ENCODE results near the gene ANAPC4.

Gene ANAPC4

DNA sequence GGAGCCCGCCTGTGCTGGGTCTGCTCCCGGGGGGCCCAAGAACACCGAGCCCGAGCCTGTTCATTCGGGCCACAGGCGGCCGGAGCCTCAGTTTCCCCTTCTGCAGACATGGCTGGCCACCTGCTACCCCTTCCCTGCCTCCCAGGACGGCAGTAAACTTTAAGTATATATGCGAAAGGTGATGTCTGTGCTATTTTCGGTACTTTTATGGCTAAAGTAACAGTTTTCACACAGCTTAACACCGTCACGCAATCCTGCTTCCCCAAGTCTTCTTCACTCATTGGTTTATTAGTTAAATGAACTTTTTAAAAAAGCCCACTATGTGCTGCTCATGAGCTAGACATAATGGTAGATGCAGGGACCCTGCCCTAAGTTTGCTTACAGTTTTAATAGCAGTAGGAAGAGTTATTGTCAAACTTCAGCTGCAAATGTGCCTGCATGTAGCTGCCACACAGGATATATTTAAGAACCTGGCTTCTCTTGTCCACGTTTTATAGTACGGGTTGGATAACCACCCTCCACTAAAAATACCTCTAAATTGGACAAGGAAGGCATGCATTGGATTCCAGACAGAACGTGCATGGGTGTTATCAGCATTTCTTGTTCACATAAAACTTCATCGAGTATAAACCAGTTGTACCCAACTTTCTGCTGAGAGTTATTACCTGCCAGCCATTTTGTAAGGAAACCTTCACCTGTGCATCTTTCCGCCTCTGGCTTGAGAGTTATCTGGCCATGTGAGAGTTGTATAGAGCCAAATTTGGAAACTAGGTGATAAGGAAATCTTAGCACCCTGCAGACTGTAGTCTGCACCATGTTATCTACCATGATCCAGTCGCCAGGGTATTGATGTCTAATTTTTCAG, 741 bp downstream of the ANAPC4 start:
- DNase-seq (ENCODE audit: extremely low read depth in 1 of 2, low read depth in 1 of 2) = no peak

DNA sequence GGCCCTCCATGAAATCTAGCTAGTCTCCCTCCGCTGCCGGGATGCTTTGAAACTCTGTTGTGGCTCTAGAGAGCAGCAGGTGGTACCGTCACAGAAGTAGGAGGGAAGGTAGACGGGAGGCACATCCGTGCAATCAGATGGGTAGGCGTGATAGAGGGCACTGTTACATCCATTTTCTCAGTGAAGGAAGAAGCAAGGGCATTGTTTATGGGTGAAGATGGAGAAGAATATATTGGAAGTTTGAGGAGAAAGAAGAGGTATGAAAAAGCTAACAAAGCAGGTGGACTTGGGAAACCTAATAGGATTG, 1.3 kb downstream of the ANAPC4 start:
- DNase-seq (ENCODE audit: extremely low read depth in 1 of 2, low read depth in 1 of 2) = no peak

DNA sequence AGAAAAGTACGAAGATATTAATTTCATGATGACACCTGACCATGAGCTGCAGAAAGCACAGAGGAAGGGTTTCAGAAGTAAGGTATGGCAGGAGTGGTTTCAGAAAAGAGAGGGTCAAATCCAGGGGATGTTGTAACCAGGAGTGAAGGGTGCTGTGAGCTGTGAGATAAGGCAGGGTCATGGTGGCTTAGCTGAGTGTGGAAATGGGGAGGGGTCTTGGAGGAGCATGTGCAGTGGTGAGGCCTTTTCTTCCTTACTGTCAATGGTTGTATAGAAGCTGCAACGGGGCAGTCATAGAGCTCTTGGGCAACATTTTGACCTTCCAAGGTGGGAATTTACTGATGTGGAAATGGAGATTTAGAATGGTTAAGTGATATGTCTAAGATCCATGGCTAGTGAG, 2.5 kb downstream of the ANAPC4 start:
- DNase-seq (ENCODE audit: extremely low read depth in 1 of 2, low read depth in 1 of 2) = no peak

DNA sequence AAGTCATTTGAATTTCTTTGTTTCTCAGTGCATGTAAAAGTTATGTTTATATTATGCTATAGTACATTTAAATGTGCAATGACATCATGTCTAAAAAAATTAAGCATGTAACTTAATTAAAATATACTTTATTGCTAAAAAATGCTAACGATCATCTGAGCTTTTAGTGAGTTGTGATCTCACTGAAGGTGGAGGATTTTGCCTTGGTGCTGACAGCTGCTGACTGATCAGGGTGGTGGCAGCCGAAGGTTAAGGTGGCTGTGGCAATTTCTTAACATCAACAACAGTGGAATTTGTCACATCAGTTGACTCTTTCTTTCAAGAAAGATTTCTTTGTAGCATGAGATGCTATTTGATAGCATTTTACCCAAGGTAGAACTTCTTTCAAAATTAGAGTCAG, 6.6 kb downstream of the ANAPC4 start:
- DNase-seq (ENCODE audit: extremely low read depth in 1 of 2, low read depth in 1 of 2) = no peak

DNA sequence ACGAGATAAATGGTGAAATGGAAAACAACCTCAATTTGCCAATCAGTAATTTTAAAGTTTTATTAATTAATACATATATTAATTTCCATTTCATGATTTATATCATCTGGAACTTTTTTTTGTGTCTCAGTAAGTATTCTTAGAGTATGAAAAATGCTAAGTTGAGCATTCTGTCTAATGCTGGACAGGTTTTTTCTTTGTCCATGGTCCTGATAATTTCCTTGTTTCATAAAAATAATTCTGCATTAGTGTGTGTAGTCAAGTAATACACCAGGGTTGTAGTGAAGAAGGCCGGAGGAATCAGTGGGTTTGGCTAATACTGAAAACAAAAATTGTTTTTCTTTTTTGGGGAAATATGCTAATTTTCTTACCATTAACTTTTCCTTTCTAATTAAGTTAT, 9.9 kb downstream of the ANAPC4 start:
- no peak for DNase-seq (ENCODE audit: extremely low read depth in 1 of 2, low read depth in 1 of 2)

DNA sequence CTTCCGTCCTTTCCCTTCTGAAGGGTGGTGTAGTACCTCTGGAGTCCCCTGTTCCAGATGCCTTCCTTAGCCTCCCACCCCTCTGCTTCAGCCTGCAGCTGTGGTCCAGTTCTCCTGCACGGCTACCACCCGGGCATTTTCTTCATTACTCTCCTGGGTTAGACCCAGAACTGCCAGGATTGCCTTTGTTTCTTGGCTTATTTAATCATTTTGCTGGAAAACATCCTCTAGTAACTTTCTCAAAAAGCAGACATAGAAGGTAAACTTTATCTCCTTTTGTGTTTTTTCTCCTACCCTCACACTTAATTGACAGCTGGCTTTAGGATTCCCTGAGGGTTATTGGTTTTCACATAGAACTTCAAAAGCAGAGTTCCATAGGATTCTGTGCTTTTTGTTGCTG, 20.2 kb downstream of the ANAPC4 start:
- no peak for DNase-seq (ENCODE audit: extremely low read depth in 1 of 2, low read depth in 1 of 2)

DNA sequence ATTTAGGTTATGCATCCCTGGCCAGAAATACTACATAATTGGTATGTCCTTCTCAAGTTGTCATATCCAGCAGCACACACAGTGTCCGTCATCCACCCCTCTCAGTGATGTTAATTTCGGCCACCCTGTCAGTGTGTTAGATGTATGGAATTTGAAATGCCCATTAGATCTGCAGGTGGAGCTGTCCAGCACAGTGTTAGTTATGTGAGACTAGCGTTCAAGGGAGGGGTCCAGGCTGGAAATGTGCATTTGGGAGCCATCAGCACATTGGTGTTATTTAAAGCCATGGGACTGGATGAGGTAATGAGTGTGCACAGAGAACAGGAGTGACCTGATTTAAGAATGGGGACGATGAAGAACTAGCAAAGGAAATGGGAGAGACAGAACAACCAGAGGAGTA, 22.4 kb downstream of the ANAPC4 start:
- DNase-seq (ENCODE audit: extremely low read depth in 1 of 2, low read depth in 1 of 2) = no peak

DNA sequence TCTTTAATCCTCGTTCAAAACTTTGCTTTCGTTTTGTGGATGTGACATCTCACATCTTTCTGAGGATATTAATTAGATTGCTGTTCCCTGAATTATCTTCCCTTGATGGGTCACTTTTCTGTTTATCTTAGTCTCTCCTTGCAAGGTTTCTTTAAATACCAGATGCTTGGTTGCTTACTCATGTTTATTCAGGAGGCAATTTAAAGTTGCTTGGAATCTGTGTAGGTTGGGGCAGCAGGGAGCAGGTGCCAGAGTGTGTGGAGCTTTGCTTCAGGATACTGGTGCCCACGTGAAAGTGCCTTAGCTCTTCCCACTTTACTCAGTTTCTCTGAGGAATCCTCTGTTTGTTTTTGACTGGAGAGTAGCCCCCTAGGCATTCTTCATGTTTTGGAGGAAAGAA, 24.0 kb downstream of the ANAPC4 start:
- DNase-seq (ENCODE audit: extremely low read depth in 1 of 2, low read depth in 1 of 2) = no peak

DNA sequence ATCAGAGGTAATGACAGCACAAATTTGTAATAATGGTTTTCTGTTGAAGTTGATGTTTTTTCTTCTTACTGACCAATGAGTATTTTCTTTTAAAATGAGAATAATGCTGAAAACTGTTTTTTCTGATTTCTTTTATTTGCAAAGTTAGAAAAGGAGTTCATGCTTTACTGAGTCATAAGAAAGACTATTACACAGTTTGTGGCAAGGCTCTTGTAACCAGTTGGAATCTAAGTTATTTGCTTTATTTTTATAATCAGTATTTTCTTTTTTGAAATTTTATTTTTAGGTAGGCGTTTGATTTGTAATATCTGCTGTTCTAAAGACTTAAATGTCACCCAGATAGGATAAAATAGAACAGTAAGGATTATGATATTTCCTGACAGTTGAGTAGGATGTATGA, 25.5 kb downstream of the ANAPC4 start:
- no peak for DNase-seq (ENCODE audit: extremely low read depth in 1 of 2, low read depth in 1 of 2)

DNA sequence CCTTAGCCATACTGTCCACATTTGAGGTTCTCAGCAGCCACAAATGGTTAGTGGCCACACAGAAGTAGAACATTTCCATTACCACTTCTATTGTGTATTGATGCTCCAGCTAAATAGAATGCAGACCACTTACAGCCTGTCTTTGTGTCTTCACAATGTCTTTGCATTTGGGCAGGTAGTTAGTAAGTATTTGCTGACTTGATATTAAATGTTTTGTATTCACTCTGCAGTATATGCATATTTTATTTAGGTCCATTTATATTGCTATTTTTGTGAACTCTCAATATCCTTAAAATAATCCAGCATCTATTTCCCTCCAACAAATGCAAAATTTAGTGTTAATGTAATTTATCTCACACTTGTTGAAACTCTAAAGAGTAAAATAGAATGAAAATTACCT, 26.6 kb downstream of the ANAPC4 start:
- DNase-seq (ENCODE audit: extremely low read depth in 1 of 2, low read depth in 1 of 2) = no peak

DNA sequence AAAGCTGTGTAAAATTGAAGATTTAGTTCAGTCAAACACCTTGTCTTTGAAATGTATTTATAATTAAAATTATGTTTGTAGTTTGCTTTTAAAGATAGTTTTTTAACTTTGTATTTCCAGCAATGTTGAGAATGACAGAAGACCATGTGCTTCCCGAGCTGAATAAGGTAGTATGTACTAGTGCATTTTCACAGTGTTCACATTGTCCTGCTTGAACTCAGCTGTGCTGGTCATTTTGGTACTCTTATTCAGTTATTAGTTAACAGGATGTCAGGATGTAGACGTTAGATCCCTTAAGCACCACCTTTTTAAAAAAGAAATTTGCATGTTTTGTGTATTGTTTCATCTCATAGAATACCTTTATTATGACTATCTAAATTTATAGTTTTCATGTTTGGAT, 28.4 kb downstream of the ANAPC4 start:
- no peak for DNase-seq (ENCODE audit: extremely low read depth in 1 of 2, low read depth in 1 of 2)

DNA sequence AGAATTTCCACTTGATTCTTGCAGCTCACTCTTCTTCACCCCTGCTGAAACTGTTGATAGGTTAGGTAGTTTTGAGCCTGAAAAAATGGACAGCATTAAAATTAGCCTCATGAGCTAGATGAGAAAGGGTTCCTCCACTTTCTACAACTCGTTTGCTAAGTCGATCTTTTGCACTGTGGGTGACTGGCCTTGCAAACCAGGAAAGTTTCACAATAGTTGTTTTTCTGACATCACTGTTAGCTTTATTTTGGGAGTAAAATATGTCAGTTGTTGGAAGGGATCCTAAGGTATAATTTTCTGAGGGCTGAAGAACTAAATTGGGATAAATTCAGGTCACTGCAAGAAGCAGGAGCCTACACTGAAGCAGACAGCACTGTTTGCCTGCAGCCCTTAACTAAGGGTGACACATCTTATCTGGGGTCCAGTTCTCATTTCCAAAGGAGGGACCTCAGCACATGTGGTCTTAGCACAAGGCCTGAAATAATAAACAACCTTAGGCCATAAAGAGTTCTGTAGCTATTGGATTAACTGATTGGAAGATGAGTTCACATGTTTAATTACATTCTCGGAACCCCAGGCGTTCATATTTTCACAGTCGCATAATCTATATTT, 29.1 kb downstream of the ANAPC4 start:
- no peak for DNase-seq (ENCODE audit: extremely low read depth in 1 of 2, low read depth in 1 of 2)

DNA sequence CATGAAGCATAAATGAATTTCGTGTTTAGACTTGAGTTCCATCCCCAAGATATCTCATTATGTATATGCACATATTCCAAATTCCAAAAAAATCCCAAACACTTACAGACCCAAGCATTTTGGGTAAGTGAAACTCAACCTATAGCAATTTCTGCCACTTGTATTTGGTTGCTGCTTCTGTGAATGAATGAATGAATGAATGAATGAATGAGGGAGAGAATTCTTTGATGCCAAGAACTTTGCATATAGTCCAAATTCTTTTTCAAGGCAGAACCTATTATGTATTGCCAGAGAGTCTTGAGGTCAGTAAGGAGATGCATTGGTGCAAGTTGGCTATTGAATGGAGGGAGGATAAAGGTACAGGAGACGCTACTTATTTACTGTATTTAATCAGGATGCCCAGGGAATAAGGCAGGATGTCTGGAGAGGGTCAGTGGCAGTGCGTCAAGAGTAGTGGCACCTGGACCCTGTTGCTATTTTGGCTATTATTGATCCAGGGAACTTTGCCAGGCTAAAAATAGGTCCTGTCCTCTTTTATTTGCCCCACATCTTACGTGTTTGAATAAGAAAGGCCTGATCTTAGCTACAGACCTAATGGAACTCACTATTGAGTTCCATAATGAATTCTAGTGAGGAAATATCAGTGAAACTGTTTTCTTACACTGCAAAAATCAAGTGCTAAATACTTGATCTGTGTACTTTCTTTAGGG, 33.9 kb downstream of the ANAPC4 start:
- no peak for DNase-seq (ENCODE audit: extremely low read depth in 1 of 2, low read depth in 1 of 2)

DNA sequence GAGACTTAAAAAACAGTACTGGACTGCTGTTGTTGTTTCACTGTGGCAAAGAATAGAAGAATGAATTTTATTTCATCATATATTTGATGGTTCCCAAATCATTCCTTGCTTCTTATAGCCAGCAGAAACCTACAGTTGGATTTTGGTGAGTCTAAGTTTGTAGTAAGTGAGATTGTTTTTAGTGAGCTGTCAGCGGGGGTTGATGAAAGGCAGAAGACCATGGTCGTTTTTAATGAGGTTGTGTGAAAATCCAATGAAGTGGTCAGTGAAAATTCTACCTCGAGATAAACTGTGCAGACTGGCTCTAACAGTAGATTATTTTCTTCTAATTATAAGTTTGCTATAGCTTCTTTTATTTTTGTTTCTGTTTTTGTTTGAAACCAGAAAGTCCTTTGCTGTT, 36.2 kb downstream of the ANAPC4 start:
- DNase-seq (ENCODE audit: extremely low read depth in 1 of 2, low read depth in 1 of 2) = no peak

DNA sequence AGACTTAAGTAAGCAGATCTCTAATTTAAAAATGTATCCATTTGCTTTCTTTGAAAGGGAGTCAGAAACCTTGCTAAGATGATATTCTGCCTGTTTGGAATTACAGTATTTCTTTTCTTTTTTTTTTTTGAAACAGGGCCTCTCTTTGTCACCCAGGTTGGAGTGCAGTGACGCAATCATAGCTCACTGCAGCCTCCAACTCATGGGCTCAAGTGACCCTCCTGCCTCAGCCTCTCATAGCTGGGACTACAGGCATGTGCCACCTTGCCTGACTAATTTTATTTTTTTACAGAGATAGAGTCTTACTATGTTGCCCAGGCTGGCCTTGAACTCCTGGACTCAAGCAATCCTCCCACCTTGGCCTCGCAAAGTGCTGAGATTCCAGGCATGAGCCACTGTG, 40.0 kb downstream of the ANAPC4 start:
- no peak for DNase-seq (ENCODE audit: extremely low read depth in 1 of 2, low read depth in 1 of 2)

DNA sequence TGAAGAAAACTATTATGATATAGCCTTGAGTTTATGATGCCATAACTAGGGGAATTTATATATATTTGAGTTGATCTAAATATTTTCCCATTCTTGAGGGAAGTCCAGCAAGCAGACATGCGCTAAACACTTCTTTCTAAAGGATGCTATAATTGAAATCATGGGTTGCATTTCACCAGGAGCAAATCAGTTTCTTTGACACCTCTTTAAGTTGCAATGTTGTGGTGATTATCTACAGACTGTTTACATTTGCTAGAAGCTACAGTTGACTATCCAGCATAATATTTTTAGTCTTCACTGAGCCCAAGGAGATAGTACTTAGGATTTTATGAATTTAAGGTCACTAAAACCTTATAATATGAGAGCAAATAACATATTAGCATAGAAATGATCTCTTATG, 43.9 kb downstream of the ANAPC4 start:
- no peak for DNase-seq (ENCODE audit: extremely low read depth in 1 of 2, low read depth in 1 of 2)

DNA sequence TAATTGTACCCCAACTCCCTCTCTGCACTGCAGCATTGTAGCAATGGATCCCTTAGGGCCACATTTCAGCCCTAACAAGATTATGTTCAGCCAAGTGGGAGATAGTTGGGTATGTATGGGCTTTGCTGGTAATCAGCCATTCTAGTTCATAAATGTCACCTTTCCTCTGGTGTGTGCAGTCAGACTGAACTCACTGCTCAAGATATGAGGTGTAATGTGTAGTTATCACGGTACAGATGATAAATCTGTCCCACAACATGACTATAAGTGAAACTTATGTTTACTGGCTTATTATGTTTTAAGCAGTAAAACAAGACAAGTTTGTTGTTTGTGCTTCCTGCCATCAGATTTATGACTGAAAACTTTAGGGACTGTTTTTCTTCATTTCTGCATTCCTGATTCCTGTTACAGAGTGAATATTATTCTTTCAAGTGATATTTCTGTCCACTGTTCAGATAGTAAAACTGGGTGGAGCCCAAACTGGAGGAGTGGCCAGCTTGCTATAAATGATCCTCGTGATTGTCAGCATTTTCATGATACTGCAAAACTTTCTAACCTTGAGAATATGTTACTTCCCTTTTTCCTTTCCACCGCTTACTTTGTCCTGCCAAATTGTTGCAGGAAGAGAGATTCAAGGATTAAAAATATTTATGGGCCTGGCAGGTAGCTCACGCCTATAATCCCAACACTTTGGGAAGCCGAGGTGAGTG, 44.9 kb downstream of the ANAPC4 start:
- no peak for DNase-seq (ENCODE audit: extremely low read depth in 1 of 2, low read depth in 1 of 2)

DNA sequence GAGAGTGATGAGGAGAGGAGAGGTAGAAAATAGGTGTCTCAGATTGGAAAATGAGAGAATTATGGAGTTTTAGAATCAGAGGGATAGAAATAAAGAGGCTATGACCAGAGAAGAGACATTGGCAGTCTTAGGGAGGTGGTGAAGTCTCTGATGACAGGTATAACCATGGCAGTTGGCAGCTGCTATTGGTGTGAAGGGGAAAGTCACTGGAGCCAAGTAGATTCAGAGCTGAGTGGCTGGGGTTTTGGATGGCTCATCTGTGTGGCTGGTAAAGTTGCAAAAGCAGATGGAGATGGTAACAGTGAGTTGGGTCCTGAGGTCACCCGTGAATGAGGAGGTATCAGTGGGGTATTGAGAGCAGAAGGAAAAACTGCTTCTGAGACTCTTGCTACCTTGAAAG, 46.5 kb downstream of the ANAPC4 start:
- no peak for DNase-seq (ENCODE audit: extremely low read depth in 1 of 2, low read depth in 1 of 2)

DNA sequence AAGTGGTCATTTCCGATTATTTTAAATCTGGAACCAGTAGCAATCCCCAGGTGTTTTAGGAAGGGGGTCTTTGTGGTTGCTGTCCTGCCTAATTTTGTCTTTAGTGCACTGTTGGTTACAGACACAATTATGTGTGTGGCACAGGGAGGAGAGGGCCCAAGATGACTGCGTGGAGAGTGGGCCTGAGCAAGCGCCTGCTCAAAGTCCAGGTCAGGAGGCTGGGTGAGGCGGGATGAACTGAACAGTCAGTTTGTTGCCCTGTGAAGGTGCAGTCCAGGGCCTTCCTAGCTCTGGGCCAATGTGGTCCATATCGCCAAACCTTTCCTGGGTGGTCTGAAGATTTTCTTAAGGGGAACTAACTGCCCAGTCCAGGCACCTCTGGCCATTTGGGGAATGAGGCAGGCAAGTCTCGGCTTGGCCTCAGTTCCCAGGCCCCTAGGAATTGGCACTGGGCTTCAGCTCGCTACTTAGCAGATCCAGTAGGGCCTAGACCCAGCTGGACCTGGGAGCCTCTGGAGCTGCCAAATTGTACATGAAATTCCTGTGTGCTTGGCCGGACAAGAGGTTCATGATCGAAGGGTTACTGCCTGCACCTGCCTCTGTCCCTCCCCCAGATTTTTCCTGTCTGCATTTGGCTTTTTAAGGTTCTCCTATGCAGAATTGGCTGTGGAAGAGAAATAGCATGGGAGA, 47.6 kb downstream of the ANAPC4 start:
- DNase-seq (ENCODE audit: extremely low read depth in 1 of 2, low read depth in 1 of 2) = no peak

DNA sequence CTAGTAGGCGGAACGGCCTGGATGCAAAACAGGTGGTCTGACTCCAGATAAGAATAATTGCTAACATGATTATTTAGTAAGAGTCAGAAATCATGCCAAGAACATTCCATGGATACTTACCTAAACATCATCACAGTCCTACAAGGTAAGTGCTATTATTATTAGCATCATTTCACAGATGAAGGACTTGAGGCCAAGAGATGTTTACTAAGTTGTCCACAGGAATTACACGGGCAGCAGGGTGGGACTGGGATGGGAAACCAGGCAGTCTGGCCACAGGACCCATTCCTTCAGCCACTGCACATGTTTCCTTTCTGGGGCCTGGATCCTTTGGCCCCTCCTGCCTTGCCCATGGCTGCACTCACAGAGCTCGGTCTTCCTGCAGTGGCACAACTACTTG, 48.3 kb downstream of the ANAPC4 start:
- DNase-seq (ENCODE audit: extremely low read depth in 1 of 2, low read depth in 1 of 2) = no peak

DNA sequence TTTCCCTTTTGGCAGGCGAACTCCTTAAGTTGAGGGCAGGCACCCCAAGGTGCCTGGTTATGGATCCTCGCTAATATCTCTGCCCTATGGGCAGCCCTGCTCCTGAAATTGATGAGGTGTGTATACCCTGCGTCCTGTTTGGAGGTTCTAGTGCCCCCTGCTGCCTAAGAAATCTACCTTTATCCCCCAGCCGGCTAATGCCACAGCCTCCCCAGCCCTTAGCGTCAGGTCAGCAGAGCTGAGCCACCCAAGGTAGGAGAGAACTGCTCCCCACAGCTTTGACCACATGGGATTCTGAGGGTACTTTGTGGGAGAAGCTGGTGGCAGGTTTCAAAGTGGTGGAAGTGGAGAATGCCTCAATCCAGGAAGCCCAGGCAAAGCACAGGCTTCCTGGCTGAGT, 50.8 kb downstream of the ANAPC4 start:
- DNase-seq (ENCODE audit: extremely low read depth in 1 of 2, low read depth in 1 of 2) = no peak

Data from stimulated activated CD8-positive, alpha-beta memory T cell treated with anti-CD3 and anti-CD28 coated beads, Interleukin-7, amount 100 ng/mL, for 48 hours (primary cell).